Measurements from ENCODE around the gene VIT.

The VIT gene

GRCh38 chr2:36741188-36741837 lies 44.8 kb downstream of the VIT start:
- no peak overlapping the region for H3K4me3 Mint-ChIP-seq
- H3K9me3 Mint-ChIP-seq = no peaks in the 10 kb centered on the region
- no peak overlapping the region for H3K27ac Mint-ChIP-seq
- peaks cover 20% of the 10 kb centered on the region for H3K4me1 Mint-ChIP-seq (ENCODE audit: low read depth)
- intact Hi-C loops (cut with micrococcal nuclease) = no loop called here
- H3K27me3 Mint-ChIP-seq = no peaks in the 10 kb centered on the region
- no peaks in the 10 kb centered on the region for H3K36me3 Mint-ChIP-seq (ENCODE audit: low read depth)

DNA sequence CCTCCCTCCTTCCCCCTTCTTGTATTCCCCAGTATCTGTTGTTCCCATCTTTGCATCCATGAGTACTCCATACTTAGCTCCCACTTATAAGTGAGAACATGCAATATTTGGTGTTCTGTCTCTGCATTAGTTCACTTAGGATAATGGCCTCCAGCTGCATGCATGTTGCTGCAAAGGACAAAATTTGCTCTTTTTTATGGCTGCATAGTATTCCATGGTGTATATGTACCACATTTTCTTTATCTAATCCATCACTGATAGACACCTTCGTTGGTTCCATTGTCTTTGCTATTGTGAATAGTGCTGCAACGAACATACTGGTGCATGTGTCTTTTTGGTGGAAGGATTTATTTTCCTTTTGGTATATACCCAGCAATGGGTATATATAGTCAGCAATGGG lies 47.4 kb downstream of the VIT start:
- Mint-ChIP-seq H3K36me3 (ENCODE audit: low read depth) (no peaks in the 10 kb centered on the region), H3K27me3 (no peaks in the 10 kb centered on the region), H3K9me3 (no peaks in the 10 kb centered on the region), H3K4me1 (ENCODE audit: low read depth) (peaks cover 20% of the 10 kb centered on the region), H3K27ac (no peak overlapping the region), H3K4me3 (no peak overlapping the region)
- intact Hi-C loops (cut with micrococcal nuclease) = no loop called here

- H3K36me3 Mint-ChIP-seq (ENCODE audit: low read depth) = no peaks in the 10 kb centered on the region
- intact Hi-C loops (cut with micrococcal nuclease) = no loop called here
- H3K4me3 Mint-ChIP-seq = no peak overlapping the region
- H3K9me3 Mint-ChIP-seq = no peaks in the 10 kb centered on the region
- no peaks in the 10 kb centered on the region for H3K4me1 Mint-ChIP-seq (ENCODE audit: low read depth)
- H3K27me3 Mint-ChIP-seq = no peaks in the 10 kb centered on the region
- no peak overlapping the region for H3K27ac Mint-ChIP-seq
Measured at GRCh38 chr2:36748166-36748565, 51.7 kb downstream of the VIT start.

GRCh38 chr2:36750101-36750500 lies 53.6 kb downstream of the VIT start:
- Mint-ChIP-seq H3K27me3 (peaks cover 2% of the 10 kb centered on the region), H3K4me1 (ENCODE audit: low read depth) (peaks cover 4% of the 10 kb centered on the region), H3K4me3 (no peak overlapping the region), H3K27ac (no peak overlapping the region), H3K36me3 (ENCODE audit: low read depth) (no peaks in the 10 kb centered on the region), H3K9me3 (no peaks in the 10 kb centered on the region)
- intact Hi-C loops (cut with micrococcal nuclease) = no loop called here

GRCh38 chr2:36753706-36754221 lies 57.3 kb downstream of the VIT start:
- no peaks in the 10 kb centered on the region for H3K9me3 Mint-ChIP-seq
- peaks cover 2% of the 10 kb centered on the region for H3K27me3 Mint-ChIP-seq
- intact Hi-C loops (cut with micrococcal nuclease) = no loop called here
- no peak overlapping the region for H3K27ac Mint-ChIP-seq
- H3K4me3 Mint-ChIP-seq = no peak overlapping the region
- H3K4me1 Mint-ChIP-seq (ENCODE audit: low read depth) = peaks cover 4% of the 10 kb centered on the region
- no peaks in the 10 kb centered on the region for H3K36me3 Mint-ChIP-seq (ENCODE audit: low read depth)

GRCh38 chr2:36754578-36754977 lies 58.1 kb downstream of the VIT start:
- Mint-ChIP-seq H3K27me3 (peaks cover 2% of the 10 kb centered on the region), H3K36me3 (ENCODE audit: low read depth) (no peaks in the 10 kb centered on the region), H3K4me1 (ENCODE audit: low read depth) (peaks cover 4% of the 10 kb centered on the region), H3K27ac (no peak overlapping the region), H3K9me3 (no peaks in the 10 kb centered on the region), H3K4me3 (no peak overlapping the region)
- intact Hi-C loops (cut with micrococcal nuclease) = no loop called here

- intact Hi-C loops (cut with micrococcal nuclease) = no loop called here
- Mint-ChIP-seq H3K4me3 (no peak overlapping the region), H3K4me1 (ENCODE audit: low read depth) (peaks cover 4% of the 10 kb centered on the region), H3K36me3 (ENCODE audit: low read depth) (no peaks in the 10 kb centered on the region), H3K27me3 (peaks cover 2% of the 10 kb centered on the region), H3K9me3 (no peaks in the 10 kb centered on the region), H3K27ac (no peak overlapping the region)
Measured at GRCh38 chr2:36756438-36756837, 59.9 kb downstream of the VIT start.

DNA sequence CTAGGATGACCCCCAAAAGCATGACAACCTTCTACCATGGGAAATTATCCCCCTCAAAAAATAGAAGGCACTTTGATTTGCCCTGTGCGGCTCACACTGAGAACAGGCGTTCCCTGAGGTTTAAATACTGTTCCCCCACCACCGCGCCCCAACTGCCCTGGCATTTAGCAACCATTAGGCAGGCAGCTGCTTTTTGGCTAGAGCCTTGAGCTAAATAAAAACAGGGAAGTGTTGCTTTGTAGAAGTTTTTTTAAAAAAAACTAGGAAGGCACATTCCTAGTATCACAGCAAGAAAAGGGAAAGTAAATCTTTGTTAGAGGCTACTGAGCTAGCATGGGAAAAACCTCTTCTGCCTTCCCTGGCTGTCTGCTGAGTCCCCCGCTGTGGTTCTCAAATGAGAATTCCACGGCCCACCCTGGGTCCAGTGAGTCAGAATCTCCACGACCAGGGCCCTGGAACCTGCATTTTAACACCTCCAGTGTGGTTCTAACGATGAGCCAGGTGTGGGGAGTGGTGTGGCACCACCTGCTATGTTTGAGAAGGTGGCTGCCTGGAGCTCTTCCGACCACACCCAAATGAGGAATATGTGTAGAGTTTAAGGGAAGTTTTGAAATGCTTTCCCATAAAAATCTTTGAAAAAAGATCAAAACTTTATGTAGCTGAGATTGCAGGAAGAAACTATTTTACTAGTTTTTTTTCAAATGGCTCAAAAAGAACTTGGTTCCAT lies 66.4 kb downstream of the VIT start:
- Mint-ChIP-seq H3K4me3 (no peak overlapping the region), H3K9me3 (peaks cover 14% of the 10 kb centered on the region), H3K4me1 (ENCODE audit: low read depth) (peaks cover 9% of the 10 kb centered on the region), H3K36me3 (ENCODE audit: low read depth) (no peaks in the 10 kb centered on the region), H3K27me3 (no peaks in the 10 kb centered on the region), H3K27ac (no peak overlapping the region)
- intact Hi-C loops (cut with micrococcal nuclease) = no loop called here

GRCh38 chr2:36769106-36769505 lies 72.6 kb downstream of the VIT start:
- H3K9me3 Mint-ChIP-seq = peaks cover 14% of the 10 kb centered on the region
- intact Hi-C loops (cut with micrococcal nuclease) = no loop called here
- no peaks in the 10 kb centered on the region for H3K27me3 Mint-ChIP-seq
- no peak overlapping the region for H3K27ac Mint-ChIP-seq
- H3K4me3 Mint-ChIP-seq = no peak overlapping the region
- no peaks in the 10 kb centered on the region for H3K36me3 Mint-ChIP-seq (ENCODE audit: low read depth)
- no peaks in the 10 kb centered on the region for H3K4me1 Mint-ChIP-seq (ENCODE audit: low read depth)

GRCh38 chr2:36770542-36771287 lies 74.2 kb downstream of the VIT start:
- Mint-ChIP-seq H3K4me3 (no peak overlapping the region), H3K27me3 (no peaks in the 10 kb centered on the region), H3K9me3 (peaks cover 4% of the 10 kb centered on the region), H3K36me3 (ENCODE audit: low read depth) (no peaks in the 10 kb centered on the region), H3K4me1 (ENCODE audit: low read depth) (no peaks in the 10 kb centered on the region), H3K27ac (no peak overlapping the region)
- intact Hi-C loops (cut with micrococcal nuclease) = no loop called here

- Mint-ChIP-seq H3K4me1 (ENCODE audit: low read depth) (no peaks in the 10 kb centered on the region), H3K27me3 (no peaks in the 10 kb centered on the region), H3K36me3 (ENCODE audit: low read depth) (no peaks in the 10 kb centered on the region), H3K4me3 (no peak overlapping the region), H3K9me3 (no peaks in the 10 kb centered on the region), H3K27ac (no peak overlapping the region)
- intact Hi-C loops (cut with micrococcal nuclease) = no loop called here
Measured at GRCh38 chr2:36771671-36772070, 75.2 kb downstream of the VIT start.

DNA sequence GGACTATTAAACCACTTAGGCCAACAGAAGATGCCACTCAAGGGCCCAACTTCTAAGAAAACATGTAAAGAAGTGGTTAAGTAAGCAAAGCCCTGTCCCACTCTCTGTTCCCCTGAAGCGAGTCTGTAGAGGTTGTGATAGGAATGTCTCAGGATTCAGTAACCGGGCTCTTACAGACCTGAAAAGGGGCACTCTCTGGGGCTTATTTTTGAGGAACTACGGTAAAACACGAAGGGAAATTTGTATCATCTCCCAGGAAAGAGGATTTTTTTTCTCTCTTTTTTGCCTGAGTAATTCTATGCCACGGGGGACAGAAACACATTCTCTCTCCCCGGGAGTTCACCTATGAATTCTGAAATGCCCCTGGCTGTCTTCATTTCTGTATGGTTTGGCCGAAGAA lies 77.4 kb downstream of the VIT start:
- H3K4me3 Mint-ChIP-seq = no peak overlapping the region
- intact Hi-C loops (cut with micrococcal nuclease) = no loop called here

GRCh38 chr2:36775261-36775660 lies 78.8 kb downstream of the VIT start:
- Mint-ChIP-seq H3K9me3 (no peaks in the 10 kb centered on the region), H3K27ac (no peak overlapping the region), H3K27me3 (no peaks in the 10 kb centered on the region), H3K36me3 (ENCODE audit: low read depth) (no peaks in the 10 kb centered on the region), H3K4me1 (ENCODE audit: low read depth) (no peaks in the 10 kb centered on the region), H3K4me3 (no peak overlapping the region)
- intact Hi-C loops (cut with micrococcal nuclease) = no loop called here

More for the DNA sequence above, 77.4 kb downstream of the VIT start:
- Mint-ChIP-seq H3K4me1 (ENCODE audit: low read depth) (no peaks in the 10 kb centered on the region), H3K9me3 (no peaks in the 10 kb centered on the region), H3K27ac (no peak overlapping the region), H3K27me3 (no peaks in the 10 kb centered on the region), H3K36me3 (ENCODE audit: low read depth) (no peaks in the 10 kb centered on the region)

- Mint-ChIP-seq H3K4me1 (ENCODE audit: low read depth) (no peaks in the 10 kb centered on the region), H3K9me3 (no peaks in the 10 kb centered on the region), H3K36me3 (ENCODE audit: low read depth) (no peaks in the 10 kb centered on the region), H3K27me3 (no peaks in the 10 kb centered on the region), H3K27ac (no peak overlapping the region), H3K4me3 (no peak overlapping the region)
- intact Hi-C loops (cut with micrococcal nuclease) = no loop called here
Measured at GRCh38 chr2:36775806-36776205, 79.3 kb downstream of the VIT start.
